H1 (cell line): Measurements from ENCODE around the gene RAP1GDS1. TPM values are rescaled to one million over a fixed set of nuclear protein-coding genes. Genes with fewer than 3 reads are reported as not detected.

Experiments used
- CTCF ChIA-PET: fragments of 300-600 bp; sonication (Branson Sonifier 250); formaldehyde crosslinking; loops from one replicate; lab custom pipeline; 2021; ENCODE audit not compliant: partially characterized antibody; lab: Charles Lee
- POLR2A ChIA-PET: fragments of 300-600 bp; sonication (Branson Sonifier 250); formaldehyde crosslinking; loops from one replicate; lab custom pipeline; 2021; ENCODE audit warnings: inconsistent platforms; ENCODE audit not compliant: partially characterized antibody; lab: Charles Lee
- DNase-seq, 2 experiments: peaks; one replicate each; pipeline versions ENCODE4 v3.0.0 to v3.0.0-alpha.2; 2010 to 2022; ENCODE audit warnings: low spot score in 2 of 2, low read depth in 1 of 2, mixed read lengths in 1 of 2
- FAIRE-seq: peaks from 2 replicates; lab custom pipeline; 2011; peaks lifted over from hg19 to GRCh38; lab: Jason Lieb, UNC
- H2AFZ ChIP-seq: 2 replicates; pipeline ENCODE4 v1.8.1; 2012; ENCODE audit warnings: low read length, inconsistent platforms
- H2AK5ac ChIP-seq: 2 replicates; pipeline ENCODE4 v1.6.1; 2013; ENCODE audit warnings: low read depth, low read length
- H2BK120ac ChIP-seq: replicated peaks from 2 replicates; pipeline ENCODE3; 2013; ENCODE audit warnings: low read depth, low read length, inconsistent platforms
- H2BK12ac ChIP-seq: 2 replicates; pipeline ENCODE4 v1.6.1; 2013; ENCODE audit warnings: low read depth, low read length
- H2BK15ac ChIP-seq: 2 replicates; pipeline ENCODE4 v1.6.1; 2013; ENCODE audit warnings: low read length
- H2BK20ac ChIP-seq: 2 replicates; pipeline ENCODE4 v1.6.1; 2013; ENCODE audit warnings: low read length
- H2BK5ac ChIP-seq: 2 replicates; pipeline ENCODE4 v1.6.1; 2013; ENCODE audit warnings: low read depth, low read length
- H3K14ac ChIP-seq: 2 replicates; pipeline ENCODE4 v1.6.1; 2013; ENCODE audit warnings: inconsistent platforms; ENCODE audit not compliant: insufficient read length
- H3K18ac ChIP-seq: 2 replicates; pipeline ENCODE4 v1.6.1; 2013; ENCODE audit warnings: low read length; ENCODE audit errors: extremely low read depth
- H3K23ac ChIP-seq: 2 replicates; pipeline ENCODE4 v1.6.1; 2013; ENCODE audit warnings: inconsistent platforms; ENCODE audit not compliant: insufficient read length
- H3K23me2 ChIP-seq: 2 replicates; pipeline ENCODE4 v1.6.1; 2013; ENCODE audit warnings: low read depth, low read length
- H3K27ac ChIP-seq: 2 replicates; pipeline ENCODE4 v1.6.1; 2011; ENCODE audit warnings: low read depth, low read length, inconsistent platforms
- H3K27me3 ChIP-seq, 4 experiments: replicated peaks in 1 of 4; 1 replicate in 1 of 4; 2 replicates in 3 of 4; pipeline versions ENCODE4 v1.6.1 to v1.8.1; 2011 to 2013; ENCODE audit warnings: low read length in 3 of 4, mild to moderate bottlenecking in 3 of 4, inconsistent platforms in 2 of 4, mixed read lengths in 2 of 4, moderate library complexity in 1 of 4; ENCODE audit not compliant: control insufficient read depth in 3 of 4, insufficient read depth in 3 of 4; ENCODE audit errors: extremely low read depth in 1 of 4
- H3K36me3 ChIP-seq, 4 experiments: 2 replicates each; pipeline versions ENCODE4 v1.6.1 to v1.8.1; 2011 to 2013; ENCODE audit warnings: mild to moderate bottlenecking in 4 of 4, low read length in 3 of 4, moderate library complexity in 2 of 4, control low read depth in 1 of 4, inconsistent platforms in 1 of 4; ENCODE audit not compliant: insufficient read depth in 4 of 4, control insufficient read depth in 2 of 4
- H3K4ac ChIP-seq: replicated peaks from 2 replicates; pipeline ENCODE3; 2013; ENCODE audit warnings: low read length, low read depth, mixed read lengths, inconsistent platforms; ENCODE audit not compliant: insufficient read length
- H3K4me1 ChIP-seq, 4 experiments: replicated peaks in 1 of 4; 1 replicate in 1 of 4; 2 replicates in 3 of 4; pipeline versions ENCODE4 v1.6.1 to v1.8.1; 2011 to 2013; ENCODE audit warnings: low read length in 3 of 4, inconsistent platforms in 2 of 4, mixed read lengths in 1 of 4; ENCODE audit not compliant: insufficient read depth in 4 of 4, control insufficient read depth in 3 of 4
- H3K4me2 ChIP-seq, 2 experiments: 2 replicates each; pipeline versions ENCODE4 v1.6.1 to v1.8.1; 2011 to 2013; ENCODE audit warnings: low read depth in 2 of 2, low read length in 2 of 2, control low read depth in 1 of 2, inconsistent platforms in 1 of 2, mild to moderate bottlenecking in 1 of 2; ENCODE audit not compliant: insufficient read depth in 1 of 2
- H3K4me3 ChIP-seq, 4 experiments: fragments of 200-600, 300-600 bp in 1 of 4; sonication (generic), shearing (Covaris generic), sonication (Bioruptor Twin) in 1 of 4; 2 replicates each; pipeline versions ENCODE4 v1.5.1 to v1.8.1; 2011 to 2016; ENCODE audit warnings: low read length in 4 of 4, low read depth in 3 of 4, control low read depth in 2 of 4, inconsistent platforms in 2 of 4, mild to moderate bottlenecking in 2 of 4, mixed read lengths in 1 of 4, moderate library complexity in 1 of 4; ENCODE audit not compliant: insufficient read depth in 2 of 4; ENCODE audit errors: extremely low read depth in 1 of 4
- H3K56ac ChIP-seq: replicated peaks from 2 replicates; pipeline ENCODE3; 2013; ENCODE audit warnings: low read depth, mild to moderate bottlenecking, mixed read lengths, low read length, inconsistent platforms; ENCODE audit not compliant: insufficient read length
- H3K79me1 ChIP-seq: 2 replicates; pipeline ENCODE4 v1.6.1; 2013; ENCODE audit warnings: low read depth, low read length, control low read depth
- H3K79me2 ChIP-seq, 2 experiments: 2 replicates each; pipeline versions ENCODE4 v1.6.1 to v1.8.1; 2012 to 2013; ENCODE audit warnings: low read length in 2 of 2, mild to moderate bottlenecking in 2 of 2, inconsistent platforms in 1 of 2; ENCODE audit not compliant: insufficient read depth in 2 of 2, control insufficient read depth in 1 of 2
- H3K9ac ChIP-seq, 4 experiments: replicated peaks in 1 of 4; 1 replicate in 1 of 4; 2 replicates in 3 of 4; pipeline versions ENCODE4 v1.6.1 to v1.8.1; 2011 to 2013; ENCODE audit warnings: low read depth in 3 of 4, low read length in 3 of 4, control low read depth in 2 of 4, mild to moderate bottlenecking in 2 of 4, moderate library complexity in 2 of 4, inconsistent platforms in 1 of 4; ENCODE audit errors: extremely low read depth in 1 of 4
- H3K9me3 ChIP-seq, 2 experiments: 2 replicates each; pipeline versions ENCODE4 v1.6.1 to v1.8.1; 2012 to 2013; ENCODE audit warnings: mild to moderate bottlenecking in 2 of 2, moderate library complexity in 2 of 2, control low read depth in 1 of 2, inconsistent platforms in 1 of 2, low read depth in 1 of 2, low read length in 1 of 2, mixed read lengths in 1 of 2; ENCODE audit not compliant: insufficient read depth in 2 of 2
- H4K20me1 ChIP-seq, 2 experiments: replicated peaks in 1 of 2; 2 replicates each; pipeline versions ENCODE3 to v1.8.1; 2011 to 2013; ENCODE audit warnings: inconsistent platforms in 2 of 2, low read length in 2 of 2, mild to moderate bottlenecking in 1 of 2; ENCODE audit not compliant: insufficient read depth in 2 of 2, control insufficient read depth in 1 of 2
- H4K5ac ChIP-seq: 2 replicates; pipeline ENCODE4 v1.6.1; 2013; ENCODE audit warnings: low read length, low read depth, mixed read lengths, inconsistent platforms; ENCODE audit not compliant: insufficient read length
- H4K8ac ChIP-seq: 2 replicates; pipeline ENCODE4 v1.8.0; 2013; ENCODE audit warnings: mild to moderate bottlenecking, moderate library complexity, low read length, inconsistent platforms; ENCODE audit not compliant: insufficient read depth; ENCODE audit errors: extremely low read depth
- H4K91ac ChIP-seq: replicated peaks from 2 replicates; pipeline ENCODE3; 2013; ENCODE audit warnings: low read length, mixed read lengths, inconsistent platforms; ENCODE audit not compliant: insufficient read length
- BRCA1 ChIP-seq: IDR thresholded peaks from 2 replicates; pipeline ENCODE4 v1.6.1; 2012; ENCODE audit warnings: low read depth, low read length, improper control_type of control experiment
- KDM5A ChIP-seq: fragments of 200-600 bp; IDR thresholded peaks from 2 replicates; pipeline ENCODE4 v1.7.1; 2012; ENCODE audit warnings: mild to moderate bottlenecking, low read length, inconsistent platforms, mixed read lengths
- MAFK ChIP-seq: IDR thresholded peaks from 2 replicates; pipeline ENCODE4 v1.6.1; 2012; ENCODE audit warnings: low read depth, mild to moderate bottlenecking, improper control_type of control experiment, low read length
- PHF8 ChIP-seq: fragments of 200-600 bp; sonication (generic); conservative IDR thresholded peaks from 2 replicates; pipeline ENCODE4 v1.7.1; 2012; ENCODE audit warnings: low read depth, mild to moderate bottlenecking, inconsistent platforms, low read length, moderate library complexity
- SP4 ChIP-seq: IDR thresholded peaks from 2 replicates; pipeline ENCODE4 v1.6.1; 2012; ENCODE audit warnings: low read length, inconsistent platforms
- TEAD4 ChIP-seq: IDR thresholded peaks from 2 replicates; pipeline ENCODE4 v1.6.1; 2012; ENCODE audit warnings: low read depth, low read length, inconsistent platforms, mixed read lengths
- WGBS, 2 experiments: shearing (Covaris generic) in 1 of 2; methylation state at CpG; one replicate each; pipeline versions ENCODE4 v1.1.6 to v1.1.7; 2013 to 2015; ENCODE audit warnings: low lambda C conversion rate in 2 of 2, mixed read lengths in 2 of 2, inconsistent platforms in 1 of 2, low coverage in 1 of 2, missing lambda C conversion rate in 1 of 2; ENCODE audit not compliant: insufficient replicate concordance in 2 of 2, insufficient coverage in 1 of 2, insufficient read length in 1 of 2; ENCODE audit errors: extremely low coverage in 1 of 2, missing lambda C conversion rate in 1 of 2; 5-methylcytosine and 5-hydroxymethylcytosine counted together
- long read RNA-seq, 2 experiments: library from RNA in 1 of 2; library from capped mRNA in 1 of 2; stranded (forward); transcript quantifications; one replicate each; pipeline ENCODE4 v2.0.0, GENCODE V29; 2021; ENCODE audit warnings: inconsistent platforms in 1 of 2
- polyA minus RNA-seq, 3 experiments: library from RNA; depleted of rRNA, polyadenylated mRNA; stranded (reverse); fragments of >200 nt; gene quantifications; 1 replicate in 2 of 3; 2 replicates in 1 of 3; pipeline ENCODE4 v1.2.3, GENCODE V29; 2011
- polyA plus RNA-seq, 7 experiments: library from polyadenylated mRNA; depleted of rRNA in 3 of 7; stranded (reverse) in 5 of 7; unstranded in 2 of 7; fragments of >200 nt in 5 of 7; fragments of 200-250 nt in 2 of 7; gene quantifications; 1 replicate in 5 of 7; 2 replicates in 1 of 7; 4 replicates in 1 of 7; pipeline versions ENCODE4 v1.2.1 to v1.2.3, GENCODE V29; 2011 to 2013; ENCODE audit warnings: missing spikeins in 2 of 7, mixed read lengths in 2 of 7
- total RNA-seq: library from RNA; stranded (reverse); fragmentation: NEBNext Ultra II Directional; extraction: Animal tissue kit (Norgen Biotek cat#: 25700); gene quantifications from 2 replicates; pipeline ENCODE4 v1.2.1, GENCODE V29; 2021

The RAP1GDS1 gene, protein sequence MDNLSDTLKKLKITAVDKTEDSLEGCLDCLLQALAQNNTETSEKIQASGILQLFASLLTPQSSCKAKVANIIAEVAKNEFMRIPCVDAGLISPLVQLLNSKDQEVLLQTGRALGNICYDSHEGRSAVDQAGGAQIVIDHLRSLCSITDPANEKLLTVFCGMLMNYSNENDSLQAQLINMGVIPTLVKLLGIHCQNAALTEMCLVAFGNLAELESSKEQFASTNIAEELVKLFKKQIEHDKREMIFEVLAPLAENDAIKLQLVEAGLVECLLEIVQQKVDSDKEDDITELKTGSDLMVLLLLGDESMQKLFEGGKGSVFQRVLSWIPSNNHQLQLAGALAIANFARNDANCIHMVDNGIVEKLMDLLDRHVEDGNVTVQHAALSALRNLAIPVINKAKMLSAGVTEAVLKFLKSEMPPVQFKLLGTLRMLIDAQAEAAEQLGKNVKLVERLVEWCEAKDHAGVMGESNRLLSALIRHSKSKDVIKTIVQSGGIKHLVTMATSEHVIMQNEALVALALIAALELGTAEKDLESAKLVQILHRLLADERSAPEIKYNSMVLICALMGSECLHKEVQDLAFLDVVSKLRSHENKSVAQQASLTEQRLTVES
- total RNA-seq = 31.4 and 31.9 TPM in 2 replicates
- polyA plus RNA-seq (2011; rRNA removed) = 8.5 and 12.8 TPM in 2 replicates
- 17.9 TPM for polyA plus RNA-seq (2011; cell fraction: cytosol; rRNA removed)
- polyA plus RNA-seq (2011; cell fraction: nucleus; rRNA removed) = 12.5 TPM
- polyA plus RNA-seq (2012, experiment 1 of 2) = 22.5 to 30.0 TPM (median 23.9 TPM) in 4 replicates
- polyA plus RNA-seq (2012, experiment 2 of 2) = 3.4 TPM
- 13.3 TPM for polyA plus RNA-seq (2013, experiment 1 of 2)
- 13.4 TPM for polyA plus RNA-seq (2013, experiment 2 of 2)
- 34.2 and 44.3 TPM in 2 replicates for polyA minus RNA-seq (2011; rRNA and poly(A)+ RNA removed)
- 24.4 TPM for polyA minus RNA-seq (2011; cell fraction: cytosol; rRNA and poly(A)+ RNA removed)
- 57.5 TPM for polyA minus RNA-seq (2011; cell fraction: nucleus; rRNA and poly(A)+ RNA removed)
- long read RNA-seq, experiment 1, partial matches to known transcripts = 11 of 31 reads
- long read RNA-seq, experiment 1, other reads (novel, unspliced or antisense) = 7 of 31 reads
- long read RNA-seq, experiment 2, transcript RAP1GDS1-202 (15 exons, 2,092 nt) = major isoform, 5 of 24 reads
- long read RNA-seq, experiment 2, partial matches to known transcripts = 9 of 24 reads
- long read RNA-seq, experiment 2, other reads (novel, unspliced or antisense) = 3 of 24 reads

DNA sequence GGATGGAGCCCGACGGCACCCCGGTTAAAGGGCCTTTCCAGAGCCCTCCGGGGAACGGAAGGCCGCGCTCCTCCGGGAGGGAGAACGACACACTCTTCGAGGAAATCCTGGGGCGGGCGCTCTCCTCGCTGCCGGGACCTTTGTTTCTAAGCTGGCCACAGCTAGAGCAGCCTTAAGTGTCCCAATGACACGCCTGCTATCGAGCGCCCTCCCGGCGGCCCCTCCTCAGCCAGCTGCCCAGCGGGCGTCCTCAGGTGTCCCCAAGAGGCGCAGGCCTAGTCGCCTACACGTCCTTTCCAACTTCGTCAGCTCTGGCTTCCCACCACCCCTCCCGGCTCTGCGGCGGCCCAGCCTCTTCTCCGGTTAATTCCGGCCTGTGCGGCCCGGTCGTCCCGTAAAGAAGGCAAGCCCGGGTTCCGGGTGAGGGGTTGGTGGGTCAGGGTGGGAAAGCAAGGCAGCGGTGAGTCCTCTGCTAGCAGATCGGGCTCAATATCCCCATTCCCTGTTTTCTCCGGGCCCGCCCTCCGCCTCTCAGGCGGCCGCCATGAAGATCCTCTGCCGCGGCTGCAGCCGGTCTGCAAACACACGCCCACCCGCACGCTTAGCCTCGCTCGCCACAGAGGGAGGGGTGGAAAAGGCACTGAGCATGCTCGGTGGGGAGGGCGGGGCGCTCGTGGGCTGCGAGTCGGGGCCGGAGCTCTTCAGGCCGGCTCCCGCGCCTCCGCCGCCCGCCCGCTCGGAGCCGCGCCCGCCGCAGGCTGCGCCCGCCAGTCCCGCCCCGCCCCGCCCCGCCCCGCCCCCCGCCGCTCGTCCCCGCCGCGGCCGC is at the start of gene RAP1GDS1:
RAP1GDS1 (plus strand) TSS at position 806 of the 826 bp plus-strand sequence. CDS start 182 bp downstream, outside the sequence.
- peak within 1 kb of the TSS; percentile 65 for H2AFZ ChIP-seq
- H3K27me3 ChIP-seq = no peaks in the 10 kb centered on the region
- H2BK120ac ChIP-seq = no peak within 1 kb of the TSS
- H3K79me1 ChIP-seq = no peaks in the 10 kb centered on the region
- peak within 1 kb of the TSS; percentile 75; the same call in 1 of the 2 replicates for H2AK5ac ChIP-seq
- peak within 1 kb of the TSS; percentile 80 to 96 (median 90) for H3K4me3 ChIP-seq
- no peaks in the 10 kb centered on the region for H3K36me3 ChIP-seq
- peaks cover 0 to 3% of the 10 kb centered on the region in 2 experiments for H4K20me1 ChIP-seq
- peak within 1 kb of the TSS; percentile 43 for H3K14ac ChIP-seq
- no peak within 1 kb of the TSS for H2BK20ac ChIP-seq
- DNase-seq (peak; percentile 83 to 85), FAIRE-seq (no peak)
- peak within 1 kb of the TSS; percentile 64 for H4K5ac ChIP-seq
- ChIA-PET CTCF (interaction anchor here (0.6 to 1.5 kb wide), 4 partner anchors 9 to 159 kb away, joined by 3 to 4 read pairs (median 3); no protein-coding TSS in a partner anchor), POLR2A (interaction anchor here (0.9 to 4.0 kb wide), 11 partner anchors 9 to 668 kb away, joined by 3 to 21 read pairs (median 3); no protein-coding TSS in a partner anchor)
- H3K9ac ChIP-seq = peak within 1 kb of the TSS; percentile 79 to 95 (median 94)
- H4K91ac ChIP-seq = peak within 1 kb of the TSS; percentile 34
- no peaks in the 10 kb centered on the region for H3K9me3 ChIP-seq
- H3K56ac ChIP-seq = peak within 1 kb of the TSS; percentile 70
- peak within 1 kb of the TSS; percentile 89 for H2BK5ac ChIP-seq
- peaks cover 0 to 37% of the 10 kb centered on the region in 2 experiments; a peak in 3 of 4 replicates for H3K79me2 ChIP-seq
- H4K8ac ChIP-seq = peak within 1 kb of the TSS; percentile 98; the same call in 1 of the 2 replicates
- H3K4me1 ChIP-seq = peaks cover 1 to 9% (median 7%) of the 10 kb centered on the region in 4 experiments; a peak in 5 of 7 replicates
- peaks cover 15% of the 10 kb centered on the region for H3K23me2 ChIP-seq
- H2BK15ac ChIP-seq = peak within 1 kb of the TSS; percentile 72; the same call in 1 of the 2 replicates
- H3K4me2 ChIP-seq = peak within 1 kb of the TSS; percentile 88 to 91
- 0% methylated on average over 52 of the region's 84 CpGs; no CpG with 5 or more reads in 1 of the 2 experiments for WGBS, 2 experiments
- peak within 1 kb of the TSS; percentile 69; the same call in 1 of the 2 replicates for H2BK12ac ChIP-seq
- H3K4ac ChIP-seq = peak within 1 kb of the TSS; percentile 51
- no peak within 1 kb of the TSS for H3K23ac ChIP-seq
- H3K18ac ChIP-seq = peak within 1 kb of the TSS; percentile 95
- H3K27ac ChIP-seq = peak within 1 kb of the TSS; percentile 93
- no peak for TF ChIP-seq SP4
- TF ChIP-seq MAFK = no peak
- TF ChIP-seq KDM5A = no peak
- TF ChIP-seq BRCA1 = no peak
- no peak for TF ChIP-seq TEAD4
- TF ChIP-seq PHF8 = peak; percentile 88
